ENCODE measurements around the gene MLXIP. TPM values are rescaled to one million over a fixed set of nuclear protein-coding genes. Genes with fewer than 3 reads are reported as not detected.

MLXIP gene
- total RNA-seq, 1 experiment from 2014 or later = 124 TPM

- POLR2A ChIA-PET = no interaction called here
- BruUV-seq (replicated peaks) = no TSS peak
- Histone ChIP-seq H3K4me3 (ENCODE audit: low read depth in 2 of 2, low read length in 2 of 2) (no peak overlapping the region), H3K4me1 (ENCODE audit: control insufficient read depth, insufficient read depth, low read length) (no peaks in the 10 kb centered on the region), H3K9me3 (ENCODE audit: control insufficient read depth, insufficient read depth, low read depth, low read length) (no peaks in the 10 kb centered on the region), H3K27ac (ENCODE audit: low read length) (no peak overlapping the region), H3K27me3 (ENCODE audit: control insufficient read depth, insufficient read depth, low read length) (no peaks in the 10 kb centered on the region), H3K36me3 (ENCODE audit: control insufficient read depth, insufficient read depth, low read length) (no peaks in the 10 kb centered on the region; the same call in 1 of the 2 replicates)
- DNase-seq (ENCODE audit: low read depth, low spot score) (no peak), ATAC-seq (no peak)
- TF ChIP-seq SIN3A (IDR thresholded peaks at IDR 0.05; ENCODE audit: borderline replicate concordance, insufficient read depth, low read depth, low read length) (no peak), REST (IDR thresholded peaks at IDR 0.05; ENCODE audit: insufficient read depth in 1 of 2, low read depth in 2 of 2, low read length in 1 of 2) (no peak), POLR2AphosphoS5 (IDR thresholded peaks at IDR 0.05; ENCODE audit: low read depth, low read length) (no peak), CTCF (IDR thresholded peaks at IDR 0.05) (no peak), TCF7L2 (IDR thresholded peaks at IDR 0.05; ENCODE audit: low read depth, low read length) (no peak)
- in situ Hi-C loops (cut with HindIII; ENCODE audit: low pct_unique_long_range_greater_than_20kb, low sequenced_read_pairs) = no loop called here
- CTCF ChIA-PET = no interaction called here
- intact Hi-C loops (cut with micrococcal nuclease; ENCODE audit: unreplicated experiment) = no loop called here
Measured at GRCh38 chr12:122140467-122141257, 62.1 kb downstream of the MLXIP start.

- intact Hi-C loops (cut with micrococcal nuclease; ENCODE audit: unreplicated experiment) (no loop called here), in situ Hi-C loops (cut with HindIII; ENCODE audit: low pct_unique_long_range_greater_than_20kb, low sequenced_read_pairs) (no loop called here)
- no TSS peak for BruUV-seq (replicated peaks)
- Histone ChIP-seq H3K36me3 (ENCODE audit: control insufficient read depth, insufficient read depth, low read length) (no peaks in the 10 kb centered on the region; the same call in 1 of the 2 replicates), H3K27me3 (ENCODE audit: control insufficient read depth, insufficient read depth, low read length) (no peaks in the 10 kb centered on the region), H3K27ac (ENCODE audit: low read length) (no peak overlapping the region), H3K4me3 (ENCODE audit: low read depth in 2 of 2, low read length in 2 of 2) (no peak overlapping the region), H3K4me1 (ENCODE audit: control insufficient read depth, insufficient read depth, low read length) (no peaks in the 10 kb centered on the region), H3K9me3 (ENCODE audit: control insufficient read depth, insufficient read depth, low read depth, low read length) (no peaks in the 10 kb centered on the region)
- POLR2A ChIA-PET = no interaction called here
- DNase-seq (ENCODE audit: low read depth, low spot score) = no peak
- CTCF ChIA-PET = interaction anchor here (0.6 kb wide), 1 partner anchor 57 kb away, joined by 11 read pairs; no protein-coding TSS in a partner anchor
- TF ChIP-seq SIN3A (IDR thresholded peaks at IDR 0.05; ENCODE audit: borderline replicate concordance, insufficient read depth, low read depth, low read length) (no peak), TCF7L2 (IDR thresholded peaks at IDR 0.05; ENCODE audit: low read depth, low read length) (no peak), POLR2AphosphoS5 (IDR thresholded peaks at IDR 0.05; ENCODE audit: low read depth, low read length) (no peak), CTCF (IDR thresholded peaks at IDR 0.05) (no peak), REST (IDR thresholded peaks at IDR 0.05; ENCODE audit: insufficient read depth in 1 of 2, low read depth in 2 of 2, low read length in 1 of 2) (no peak)
- no peak for ATAC-seq
Measured at GRCh38 chr12:122141911-122142725, 63.6 kb downstream of the MLXIP start.

Data from Panc1 (cell line).